ENCODE results near the gene ITSN2.

Gene ITSN2

GRCh38 chr2:24262421-24262970 lies 97.8 kb downstream of the ITSN2 start:
- no peak for DNase-seq

GRCh38 chr2:24261441-24261840 lies 98.9 kb downstream of the ITSN2 start:
- no peak for DNase-seq

- no peak for DNase-seq
Observed at GRCh38 chr2:24259316-24259715, 101.0 kb downstream of the ITSN2 start.

GRCh38 chr2:24258718-24259117 lies 101.6 kb downstream of the ITSN2 start:
- no peak for DNase-seq

GRCh38 chr2:24253303-24253919 lies 106.9 kb downstream of the ITSN2 start:
- DNase-seq, result no peak

GRCh38 chr2:24247592-24247991 lies 112.7 kb downstream of the ITSN2 start:
- DNase-seq, result no peak

- no peak for DNase-seq
Observed at GRCh38 chr2:24247164-24247563, 113.2 kb downstream of the ITSN2 start.

GRCh38 chr2:24245986-24246776 lies 114.2 kb downstream of the ITSN2 start:
- no peak for DNase-seq

- no peak for DNase-seq
Observed at GRCh38 chr2:24241528-24241927, 118.8 kb downstream of the ITSN2 start.

GRCh38 chr2:24239553-24239952 lies 120.8 kb downstream of the ITSN2 start:
- no peak for DNase-seq

- DNase-seq, result no peak
Observed at GRCh38 chr2:24238158-24238557, 122.2 kb downstream of the ITSN2 start.

GRCh38 chr2:24237313-24237712 lies 123.0 kb downstream of the ITSN2 start:
- no peak for DNase-seq

GRCh38 chr2:24233321-24233720 lies 127.0 kb downstream of the ITSN2 start:
- DNase-seq, result no peak

- no peak for DNase-seq
Observed at GRCh38 chr2:24231461-24231881, 128.9 kb downstream of the ITSN2 start.

GRCh38 chr2:24228470-24228869 lies 131.9 kb downstream of the ITSN2 start:
- DNase-seq, result no peak

GRCh38 chr2:24225499-24226242 lies 134.7 kb downstream of the ITSN2 start:
- DNase-seq, result no peak

GRCh38 chr2:24222946-24223345 lies 137.4 kb downstream of the ITSN2 start:
- no peak for DNase-seq

- no peak for DNase-seq
Observed at GRCh38 chr2:24221343-24222050, 138.8 kb downstream of the ITSN2 start.

- no peak for DNase-seq
Observed at GRCh38 chr2:24220554-24221291, 139.6 kb downstream of the ITSN2 start.

GRCh38 chr2:24214880-24215279 lies 145.5 kb downstream of the ITSN2 start:
- no peak for DNase-seq

GRCh38 chr2:24211408-24211807 lies 148.9 kb downstream of the ITSN2 start:
- DNase-seq, result no peak

GRCh38 chr2:24210723-24211122 lies 149.6 kb downstream of the ITSN2 start:
- DNase-seq, result no peak
